MM.1S (cell line): ENCODE data around the gene TRIM75.

ENCODE experiments used
- EZH2 ChIP-seq: fragments of 300-600 bp; sonication (generic); optimal IDR thresholded peaks from 2 replicates; pipeline ENCODE3; 2017; ENCODE audit warnings: low read depth, mild to moderate bottlenecking, antibody characterized with exemption, low read length, mixed read lengths
- TF ChIP-seq, protein P1 (sequence below): fragments of 300-600 bp; sonication (generic); IDR thresholded peaks from 2 replicates; pipeline ENCODE4 v1.5.1; 2016; ENCODE audit warnings: antibody characterized with exemption, low read length, mixed read lengths

GRCh38 chr4:165053645-165054044 lies at the start of gene TRIM75:
- TF ChIP-seq, protein P1, sequence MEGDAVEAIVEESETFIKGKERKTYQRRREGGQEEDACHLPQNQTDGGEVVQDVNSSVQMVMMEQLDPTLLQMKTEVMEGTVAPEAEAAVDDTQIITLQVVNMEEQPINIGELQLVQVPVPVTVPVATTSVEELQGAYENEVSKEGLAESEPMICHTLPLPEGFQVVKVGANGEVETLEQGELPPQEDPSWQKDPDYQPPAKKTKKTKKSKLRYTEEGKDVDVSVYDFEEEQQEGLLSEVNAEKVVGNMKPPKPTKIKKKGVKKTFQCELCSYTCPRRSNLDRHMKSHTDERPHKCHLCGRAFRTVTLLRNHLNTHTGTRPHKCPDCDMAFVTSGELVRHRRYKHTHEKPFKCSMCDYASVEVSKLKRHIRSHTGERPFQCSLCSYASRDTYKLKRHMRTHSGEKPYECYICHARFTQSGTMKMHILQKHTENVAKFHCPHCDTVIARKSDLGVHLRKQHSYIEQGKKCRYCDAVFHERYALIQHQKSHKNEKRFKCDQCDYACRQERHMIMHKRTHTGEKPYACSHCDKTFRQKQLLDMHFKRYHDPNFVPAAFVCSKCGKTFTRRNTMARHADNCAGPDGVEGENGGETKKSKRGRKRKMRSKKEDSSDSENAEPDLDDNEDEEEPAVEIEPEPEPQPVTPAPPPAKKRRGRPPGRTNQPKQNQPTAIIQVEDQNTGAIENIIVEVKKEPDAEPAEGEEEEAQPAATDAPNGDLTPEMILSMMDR, result no peak
- TF ChIP-seq EZH2, result no peak
